Measurements from ENCODE around the gene HBQ1. TPM values are rescaled to one million over a fixed set of nuclear protein-coding genes. Genes with fewer than 3 reads are reported as not detected.

Gene HBQ1
- total RNA-seq = not detected
- not detected for total RNA-seq (2013)
- total RNA-seq = 0 to 0.24 (median 0) reads per million in 29 experiments

- CTCF ChIA-PET = interaction anchor here in 1 of 2 donors (0.7 to 0.8 kb wide), 3 partner anchors 9 to 182 kb away, joined by 3 to 8 read pairs (median 7); no protein-coding TSS in a partner anchor
- H3K4me3 ChIP-seq (ENCODE audit: control insufficient read depth in 1 of 2, extremely low read depth in 1 of 2, low read length in 1 of 2) = peak within 1 kb of the TSS; percentile 42 to 67
- ATAC-seq (replicated peaks in 1 of 4) = peak in 3 of 4 experiments; percentile 9 to 16 (median 13)
- no peaks in the 10 kb centered on the region for H3K36me3 Mint-ChIP-seq
- H3K36me3 ChIP-seq (ENCODE audit: control insufficient read depth in 2 of 2, extremely low read depth in 1 of 2, insufficient read depth in 1 of 2, low read length in 1 of 2) = no peaks in the 10 kb centered on the region
- H3K4me1 ChIP-seq (ENCODE audit: control insufficient read depth in 1 of 2, extremely low read depth in 1 of 2, insufficient read depth in 2 of 2, low read length in 2 of 2) = peaks cover 0 to 28% of the 10 kb centered on the region in 2 experiments
- no peak within 1 kb of the TSS for H3K27ac Mint-ChIP-seq
- peak in 11 of 35 experiments; percentile 9 to 60 (median 21) for DNase-seq
- H3K9me3 ChIP-seq = no peaks in the 10 kb centered on the region
- peaks cover 3 to 22% (median 10%) of the 10 kb centered on the region in 3 donors for H3K4me1 Mint-ChIP-seq
- peaks cover 10 to 46% of the 10 kb centered on the region in 2 experiments for H3K27me3 ChIP-seq (replicated peaks in 1 of 2; ENCODE audit: control insufficient read depth in 2 of 2, extremely low read depth in 1 of 2, insufficient read depth in 2 of 2, low read length in 1 of 2)
- H3K4me3 Mint-ChIP-seq = peak within 1 kb of the TSS; percentile 6 to 71 (median 57)
- POLR2A ChIA-PET = no interaction called here
- no peaks in the 10 kb centered on the region for H3K9me3 Mint-ChIP-seq
- 11% methylated on average over 50 of the region's 59 CpGs for WGBS (ENCODE audit: insufficient coverage)
- peaks cover 9 to 31% of the 10 kb centered on the region in 2 donors for H3K27me3 Mint-ChIP-seq
- H3K27ac ChIP-seq (ENCODE audit: low read length) = no peak within 1 kb of the TSS
These were observed at the start of gene HBQ1 for GRCh38 chr16:180101-180675. HBQ1 (plus strand) TSS chr16:180459; CDS start chr16:180487, 28 bp downstream.

DNA sequence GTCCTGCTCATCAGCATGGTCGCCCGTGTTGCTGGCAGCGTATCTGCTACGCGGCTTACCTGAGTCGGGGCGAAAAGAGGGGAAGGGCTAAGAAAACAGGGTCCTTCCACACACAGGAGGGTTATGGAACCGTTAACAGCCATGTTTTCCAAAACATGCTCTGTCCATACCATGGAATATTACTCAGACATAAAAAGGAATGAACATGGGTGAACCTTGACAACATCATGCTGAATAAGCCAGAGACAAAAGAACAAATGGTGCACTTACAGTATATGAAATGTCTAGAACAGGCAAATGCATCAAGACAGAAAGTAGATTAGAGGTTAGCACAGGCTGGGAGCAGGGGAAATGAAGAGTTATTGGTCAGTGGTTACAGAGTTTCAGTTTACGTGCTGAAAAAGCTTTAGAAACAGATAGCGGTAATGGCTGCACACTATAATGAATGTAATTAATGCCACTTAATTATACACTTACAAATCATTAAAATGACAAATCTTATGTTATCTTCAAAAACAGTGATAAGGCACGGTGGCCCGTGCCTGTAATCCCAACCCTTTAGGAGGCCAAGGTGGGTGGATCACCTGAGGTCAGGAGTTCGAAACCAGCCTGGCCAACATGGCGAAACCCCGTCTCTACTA lies 49.6 kb upstream of the HBQ1 start:
- Mint-ChIP-seq H3K27me3 (no peaks in the 10 kb centered on the region), H3K27ac (no peak overlapping the region), H3K4me3 (no peak overlapping the region), H3K9me3 (no peaks in the 10 kb centered on the region), H3K4me1 (peaks cover 28 to 36% (median 30%) of the 10 kb centered on the region in 3 donors), H3K36me3 (peaks cover 12% of the 10 kb centered on the region)
- ChIA-PET POLR2A (no interaction called here), CTCF (no interaction called here)
- H3K36me3 ChIP-seq (ENCODE audit: control insufficient read depth in 2 of 2, extremely low read depth in 1 of 2, insufficient read depth in 1 of 2, low read length in 1 of 2) = no peaks in the 10 kb centered on the region
- no peaks in the 10 kb centered on the region for H3K9me3 ChIP-seq
- H3K27ac ChIP-seq (ENCODE audit: low read length) = no peak overlapping the region
- WGBS (ENCODE audit: insufficient coverage) = 98% methylated on average over 8 of the region's 15 CpGs
- no peak overlapping the region for H3K4me3 ChIP-seq (ENCODE audit: control insufficient read depth in 1 of 2, extremely low read depth in 1 of 2, low read length in 1 of 2)
- peaks cover 6 to 19% of the 10 kb centered on the region in 2 experiments for H3K4me1 ChIP-seq (ENCODE audit: control insufficient read depth in 1 of 2, extremely low read depth in 1 of 2, insufficient read depth in 2 of 2, low read length in 2 of 2)
- H3K27me3 ChIP-seq (replicated peaks in 1 of 2; ENCODE audit: control insufficient read depth in 2 of 2, extremely low read depth in 1 of 2, insufficient read depth in 2 of 2, low read length in 1 of 2) = no peaks in the 10 kb centered on the region
- DNase-seq = no peak
- ATAC-seq (replicated peaks in 1 of 4) = no peak

DNA sequence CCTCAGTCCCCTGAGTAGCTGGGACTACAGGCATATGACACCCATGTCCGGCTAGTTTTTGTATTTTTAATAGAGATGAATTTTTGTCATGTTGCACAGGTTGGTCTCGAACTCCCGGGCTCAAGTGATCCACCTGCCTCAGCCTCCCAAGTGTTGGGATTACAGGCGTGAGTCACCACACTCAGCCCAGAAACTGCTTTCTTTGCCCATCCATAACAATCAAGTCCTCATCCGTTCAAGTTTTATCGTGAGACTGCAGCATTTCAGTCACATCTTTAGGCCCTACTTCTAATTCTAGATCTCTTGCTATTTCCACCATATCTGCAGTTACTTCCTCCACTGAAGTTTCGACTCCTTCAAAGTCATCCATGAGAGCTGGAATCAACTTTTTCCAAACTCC lies 48.1 kb upstream of the HBQ1 start:
- no peak overlapping the region for H3K4me3 ChIP-seq (ENCODE audit: control insufficient read depth in 1 of 2, extremely low read depth in 1 of 2, low read length in 1 of 2)
- no peaks in the 10 kb centered on the region for H3K27me3 Mint-ChIP-seq
- no peak for ATAC-seq (replicated peaks in 1 of 4)
- peaks cover 9% of the 10 kb centered on the region for H3K36me3 Mint-ChIP-seq
- WGBS (ENCODE audit: insufficient coverage) = 96% methylated on average over 6 of the region's 7 CpGs
- ChIA-PET CTCF (no interaction called here), POLR2A (no interaction called here)
- H3K4me1 Mint-ChIP-seq = peaks cover 31 to 43% (median 36%) of the 10 kb centered on the region in 3 donors
- no peak overlapping the region for H3K4me3 Mint-ChIP-seq
- H3K4me1 ChIP-seq (ENCODE audit: control insufficient read depth in 1 of 2, extremely low read depth in 1 of 2, insufficient read depth in 2 of 2, low read length in 2 of 2) = peaks cover 7 to 18% of the 10 kb centered on the region in 2 experiments
- no peak overlapping the region for H3K27ac Mint-ChIP-seq
- no peaks in the 10 kb centered on the region for H3K27me3 ChIP-seq (replicated peaks in 1 of 2; ENCODE audit: control insufficient read depth in 2 of 2, extremely low read depth in 1 of 2, insufficient read depth in 2 of 2, low read length in 1 of 2)
- no peaks in the 10 kb centered on the region for H3K9me3 Mint-ChIP-seq
- H3K9me3 ChIP-seq = no peaks in the 10 kb centered on the region
- no peaks in the 10 kb centered on the region for H3K36me3 ChIP-seq (ENCODE audit: control insufficient read depth in 2 of 2, extremely low read depth in 1 of 2, insufficient read depth in 1 of 2, low read length in 1 of 2)
- no peak overlapping the region for H3K27ac ChIP-seq (ENCODE audit: low read length)
- no peak for DNase-seq

GRCh38 chr16:133716-134115 lies 46.5 kb upstream of the HBQ1 start:
- WGBS (ENCODE audit: insufficient coverage) = no CpG with 5 or more reads among the region's 2 CpGs
- CTCF ChIA-PET = no interaction called here
- peaks cover 36 to 48% (median 37%) of the 10 kb centered on the region in 3 donors for H3K4me1 Mint-ChIP-seq

GRCh38 chr16:138049-138417 lies 42.2 kb upstream of the HBQ1 start:
- peak overlapping the region in 1 of 2 donors; percentile 55 for H3K27ac Mint-ChIP-seq
- no peaks in the 10 kb centered on the region for H3K9me3 Mint-ChIP-seq
- ChIA-PET CTCF (no interaction called here), POLR2A (interaction anchor here in 1 of 2 donors (0.7 kb wide), 2 partner anchors 72 to 287 kb away, joined by 3 to 5 read pairs; partner anchors contain the start of gene RAB11FIP3)
- no peaks in the 10 kb centered on the region for H3K36me3 ChIP-seq (ENCODE audit: control insufficient read depth in 2 of 2, extremely low read depth in 1 of 2, insufficient read depth in 1 of 2, low read length in 1 of 2)
- peaks cover 3 to 20% of the 10 kb centered on the region in 2 experiments for H3K4me1 ChIP-seq (ENCODE audit: control insufficient read depth in 1 of 2, extremely low read depth in 1 of 2, insufficient read depth in 2 of 2, low read length in 2 of 2)
- peaks cover 3% of the 10 kb centered on the region for H3K36me3 Mint-ChIP-seq
- peaks cover 0 to under 1% of the 10 kb centered on the region in 2 experiments for H3K27me3 ChIP-seq (replicated peaks in 1 of 2; ENCODE audit: control insufficient read depth in 2 of 2, extremely low read depth in 1 of 2, insufficient read depth in 2 of 2, low read length in 1 of 2)
- no peaks in the 10 kb centered on the region for H3K9me3 ChIP-seq
- H3K4me1 Mint-ChIP-seq = peaks cover 19 to 29% (median 21%) of the 10 kb centered on the region in 3 donors
- H3K4me3 ChIP-seq (ENCODE audit: control insufficient read depth in 1 of 2, extremely low read depth in 1 of 2, low read length in 1 of 2) = peak overlapping the region; percentile 63 to 64
- H3K27me3 Mint-ChIP-seq = peaks cover 0 to under 1% of the 10 kb centered on the region in 2 donors
- peak overlapping the region; percentile 79 to 89 (median 81) for H3K4me3 Mint-ChIP-seq
- ATAC-seq (replicated peaks in 1 of 4) (peak in 3 of 4 experiments; percentile 31 to 46 (median 35)), DNase-seq (peak in 20 of 35 experiments; percentile 3 to 42 (median 19))
- H3K27ac ChIP-seq (ENCODE audit: low read length) = peak overlapping the region; percentile 49
- WGBS (ENCODE audit: insufficient coverage) = under 1% methylated on average over 13 of the region's 30 CpGs

More at GRCh38 chr16:133716-134115, 46.5 kb upstream of the HBQ1 start:
- no peaks in the 10 kb centered on the region for H3K9me3 Mint-ChIP-seq
- no peak overlapping the region for H3K4me3 ChIP-seq (ENCODE audit: control insufficient read depth in 1 of 2, extremely low read depth in 1 of 2, low read length in 1 of 2)
- no peak overlapping the region for H3K4me3 Mint-ChIP-seq
- H3K36me3 ChIP-seq (ENCODE audit: control insufficient read depth in 2 of 2, extremely low read depth in 1 of 2, insufficient read depth in 1 of 2, low read length in 1 of 2) = no peaks in the 10 kb centered on the region
- H3K36me3 Mint-ChIP-seq = peaks cover 9% of the 10 kb centered on the region
- no peak overlapping the region for H3K27ac Mint-ChIP-seq
- ATAC-seq (replicated peaks in 1 of 4) (no peak), DNase-seq (no peak)
- peaks cover 9 to 28% of the 10 kb centered on the region in 2 experiments for H3K4me1 ChIP-seq (ENCODE audit: control insufficient read depth in 1 of 2, extremely low read depth in 1 of 2, insufficient read depth in 2 of 2, low read length in 2 of 2)
- H3K27me3 Mint-ChIP-seq = no peaks in the 10 kb centered on the region
- no peaks in the 10 kb centered on the region for H3K27me3 ChIP-seq (replicated peaks in 1 of 2; ENCODE audit: control insufficient read depth in 2 of 2, extremely low read depth in 1 of 2, insufficient read depth in 2 of 2, low read length in 1 of 2)
- no peak overlapping the region for H3K27ac ChIP-seq (ENCODE audit: low read length)
- POLR2A ChIA-PET = interaction anchor here in 1 of 2 donors (0.5 kb wide), 1 partner anchor 469 kb away, joined by 3 read pairs; no protein-coding TSS in a partner anchor
- no peaks in the 10 kb centered on the region for H3K9me3 ChIP-seq

DNA sequence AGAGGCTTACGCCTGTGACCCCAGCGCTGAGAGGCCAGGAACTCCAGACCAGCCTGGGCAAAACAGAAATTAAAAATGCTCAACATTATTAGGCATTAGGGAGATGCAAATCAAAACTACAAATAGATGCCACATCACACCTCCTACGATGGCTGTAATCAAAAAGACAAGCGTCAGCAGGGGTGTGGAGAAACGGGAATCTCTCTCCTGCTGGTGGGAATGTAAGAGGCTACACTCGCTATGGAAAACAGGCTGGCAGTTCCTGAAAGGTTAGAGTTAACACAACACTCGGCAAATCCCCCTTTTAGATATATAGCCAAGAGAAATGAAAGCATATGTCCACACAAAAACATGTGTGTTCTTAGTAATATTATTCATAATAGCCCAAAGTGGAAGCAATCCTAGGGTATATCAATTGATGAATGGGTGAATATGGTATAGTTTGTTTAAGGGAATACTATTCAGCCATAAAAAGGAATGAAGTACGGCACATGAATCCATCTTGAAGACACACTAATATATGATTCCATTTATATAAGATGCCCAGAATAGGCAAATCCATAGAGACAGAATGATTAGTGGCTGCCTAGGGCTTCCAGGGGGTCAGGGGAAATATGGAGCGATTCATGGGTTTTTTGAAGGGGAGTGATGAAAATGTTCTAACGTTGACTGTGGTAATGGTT lies 39.9 kb upstream of the HBQ1 start:
- POLR2A ChIA-PET = no interaction called here
- H3K4me1 Mint-ChIP-seq = peaks cover 8 to 20% (median 10%) of the 10 kb centered on the region in 3 donors
- H3K27ac Mint-ChIP-seq = no peak overlapping the region

More for the DNA sequence above, 39.9 kb upstream of the HBQ1 start:
- H3K27me3 ChIP-seq (replicated peaks in 1 of 2; ENCODE audit: control insufficient read depth in 2 of 2, extremely low read depth in 1 of 2, insufficient read depth in 2 of 2, low read length in 1 of 2) = peaks cover 0 to 11% of the 10 kb centered on the region in 2 experiments
- Mint-ChIP-seq H3K27me3 (peaks cover 11 to 12% of the 10 kb centered on the region in 2 donors), H3K4me3 (peak overlapping the region; percentile 5 to 74 (median 62)), H3K9me3 (no peaks in the 10 kb centered on the region), H3K36me3 (no peaks in the 10 kb centered on the region)
- no peak for ATAC-seq (replicated peaks in 1 of 4)
- H3K4me1 ChIP-seq (ENCODE audit: control insufficient read depth in 1 of 2, extremely low read depth in 1 of 2, insufficient read depth in 2 of 2, low read length in 2 of 2) = peaks cover 3 to 18% of the 10 kb centered on the region in 2 experiments
- no peak overlapping the region for H3K27ac ChIP-seq (ENCODE audit: low read length)
- CTCF ChIA-PET = no interaction called here
- H3K9me3 ChIP-seq = no peaks in the 10 kb centered on the region
- no peaks in the 10 kb centered on the region for H3K36me3 ChIP-seq (ENCODE audit: control insufficient read depth in 2 of 2, extremely low read depth in 1 of 2, insufficient read depth in 1 of 2, low read length in 1 of 2)
- 93% methylated on average over 4 of the region's 10 CpGs for WGBS (ENCODE audit: insufficient coverage)
- H3K4me3 ChIP-seq (ENCODE audit: control insufficient read depth in 1 of 2, extremely low read depth in 1 of 2, low read length in 1 of 2) = no peak overlapping the region
- DNase-seq = no peak

All from T-cell (primary cell).